Testis (tissue), 3 donors: ENCODE results near the gene MAFB. TPM values are rescaled to one million over a fixed set of nuclear protein-coding genes. Genes with fewer than 3 reads are reported as not detected.
A peak's percentile ranks its signal among the peaks of the same experiment; 100 is the strongest.

ENCODE experiments used
- DNase-seq: peaks from one replicate; pipeline ENCODE4 v3.0.0-alpha.2; 2019
- H3K27ac ChIP-seq, 2 donors: fragments of 200-600 bp; sonication (generic); one replicate each; pipeline ENCODE4 v1.5.1; 2019
- H3K27me3 ChIP-seq: fragments of 200-600 bp; sonication (generic); one replicate; pipeline ENCODE4 v1.5.1; 2019
- H3K36me3 ChIP-seq: fragments of 200-600 bp; sonication (generic); one replicate; pipeline ENCODE4 v1.5.1; 2017; ENCODE audit warnings: low read depth; ENCODE audit errors: missing control alignments
- H3K4me1 ChIP-seq: fragments of 200-600 bp; sonication (generic); one replicate; pipeline ENCODE4 v1.5.1; 2019
- H3K4me3 ChIP-seq, 2 donors: fragments of 200-600 bp; sonication (generic); one replicate each; pipeline ENCODE4 v1.5.1; 2017 to 2019
- H3K9me3 ChIP-seq: fragments of 200-600 bp; sonication (generic); one replicate; pipeline ENCODE4 v1.5.1; 2017
- CTCF ChIP-seq, 3 experiments: fragments of 450-650 bp in 2 of 3; fragments of 200-600 bp in 1 of 3; sonication (generic) in 1 of 3; IDR thresholded peaks; one replicate each; pipeline ENCODE4 v1.5.1; 2016 to 2019; ENCODE audit warnings: antibody characterized with exemption in 3 of 3, mild to moderate bottlenecking in 2 of 3, moderate library complexity in 1 of 3
- POLR2A ChIP-seq: fragments of 450-650 bp; IDR thresholded peaks from one replicate; pipeline ENCODE4 v1.6.1; 2017; ENCODE audit warnings: antibody characterized with exemption, mild to moderate bottlenecking, moderate library complexity
- WGBS, 2 donors: methylation state at CpG; one replicate each; pipeline ENCODE4 v1.1.5; 2018; 5-methylcytosine and 5-hydroxymethylcytosine counted together
- intact Hi-C: fragments of 100-400 bp; cut with DNase I; formaldehyde crosslinking; loops from one replicate; pipeline ENCODE4 v1.15.1; 2023; ENCODE audit warnings: low total_unique reads
- polyA plus RNA-seq: library from polyadenylated mRNA; stranded (reverse); fragments of 350-450 nt; fragmentation: Illumina TruSeq; extraction: RNeasy Lipid Tissue Mini Kit (QIAGEN cat#74804); gene quantifications from one replicate; pipeline ENCODE4 v1.2.3, GENCODE V29; 2014; ENCODE audit warnings: low read depth, low replicate concordance; ENCODE audit not compliant: insufficient read depth
- total RNA-seq, 2 donors: library from RNA; depleted of rRNA; stranded (reverse); fragments of >200 nt; gene quantifications; one replicate each; pipeline ENCODE4 v1.2.3, GENCODE V29; 2016

MAFB gene
- total and polyA plus RNA-seq, 3 donors from 2014 or later: 9.3 to 17.7 (median 11.6) TPM

GRCh38 chr20:40650707-40651106, 38.3 kb downstream of the MAFB start:
- WGBS, 2 donors: 64 to 75% methylated on average over 4 of the region's 4 CpGs
- no peaks in the 10 kb centered on the region for H3K27me3 ChIP-seq
- H3K4me1 ChIP-seq: peaks cover 15% of the 10 kb centered on the region
- no peak overlapping the region for H3K4me3 ChIP-seq
- no peaks in the 10 kb centered on the region for H3K36me3 ChIP-seq
- H3K9me3 ChIP-seq: no peaks in the 10 kb centered on the region
- no peak overlapping the region for H3K27ac ChIP-seq
- intact Hi-C loops: no loop called here
- TF ChIP-seq POLR2A: no peak
- TF ChIP-seq CTCF (IDR thresholded peaks at IDR 0.05): no peak
- peak; percentile 47 for DNase-seq

- Histone ChIP-seq H3K4me3 (no peak overlapping the region), H3K4me1 (peaks cover 19% of the 10 kb centered on the region), H3K9me3 (no peaks in the 10 kb centered on the region), H3K27ac (no peak overlapping the region), H3K27me3 (no peaks in the 10 kb centered on the region), H3K36me3 (no peaks in the 10 kb centered on the region)
- no peak for TF ChIP-seq POLR2A
- TF ChIP-seq CTCF (IDR thresholded peaks at IDR 0.05): no peak
- intact Hi-C loops: no loop called here
- WGBS, 2 donors: 70 to 77% methylated on average over 6 of the region's 6 CpGs
- DNase-seq: no peak
These were observed 40.6 kb downstream of the MAFB start for GRCh38 chr20:40648210-40649072.

- Histone ChIP-seq H3K36me3 (no peaks in the 10 kb centered on the region), H3K4me1 (peaks cover 19% of the 10 kb centered on the region), H3K27ac (no peak overlapping the region), H3K4me3 (no peak overlapping the region), H3K27me3 (no peaks in the 10 kb centered on the region), H3K9me3 (no peaks in the 10 kb centered on the region)
- TF ChIP-seq POLR2A (no peak), CTCF (IDR thresholded peaks at IDR 0.05) (no peak)
- DNase-seq: no peak
- 71 to 76% methylated on average over 6 of the region's 6 CpGs for WGBS, 2 donors
- intact Hi-C loops: no loop called here
These were observed 42.2 kb downstream of the MAFB start for GRCh38 chr20:40646813-40647212.

- Histone ChIP-seq H3K27ac (no peak overlapping the region), H3K27me3 (no peaks in the 10 kb centered on the region), H3K9me3 (no peaks in the 10 kb centered on the region), H3K36me3 (no peaks in the 10 kb centered on the region), H3K4me1 (peaks cover 19% of the 10 kb centered on the region), H3K4me3 (no peak overlapping the region)
- WGBS, 2 donors: 12 to 21% methylated on average over 8 of the region's 8 CpGs
- TF ChIP-seq CTCF (IDR thresholded peaks at IDR 0.05) (no peak), POLR2A (no peak)
- DNase-seq: no peak
- intact Hi-C loops: no loop called here
These were observed 42.7 kb downstream of the MAFB start for GRCh38 chr20:40646361-40646760.

GRCh38 chr20:40644863-40645262, 44.2 kb downstream of the MAFB start:
- Histone ChIP-seq H3K4me3 (no peak overlapping the region), H3K27me3 (no peaks in the 10 kb centered on the region), H3K9me3 (no peaks in the 10 kb centered on the region), H3K36me3 (no peaks in the 10 kb centered on the region), H3K4me1 (peaks cover 19% of the 10 kb centered on the region), H3K27ac (no peak overlapping the region)
- TF ChIP-seq CTCF (IDR thresholded peaks at IDR 0.05) (no peak), POLR2A (no peak)
- no peak for DNase-seq
- 89 to 94% methylated on average over 2 of the region's 2 CpGs for WGBS, 2 donors
- intact Hi-C loops: no loop called here
